A673 (cell line): ENCODE measurements around the gene MBNL2.

ENCODE experiments used
- CTCF ChIP-seq: fragments of 300-800, 200-600 bp; sonication (generic); conservative IDR thresholded peaks from 2 replicates; pipeline ENCODE4 v1.5.1; 2017; ENCODE audit warnings: low read depth, mild to moderate bottlenecking, antibody characterized with exemption, low read length, moderate library complexity, mixed read lengths
- EZH2 ChIP-seq: fragments of 200-600 bp; sonication (generic); IDR thresholded peaks from 2 replicates; pipeline ENCODE4 v1.6.1; 2017; ENCODE audit warnings: borderline replicate concordance, low read depth, mild to moderate bottlenecking, mixed read lengths, antibody characterized with exemption, low read length; ENCODE audit not compliant: poor library complexity, severe bottlenecking

DNA sequence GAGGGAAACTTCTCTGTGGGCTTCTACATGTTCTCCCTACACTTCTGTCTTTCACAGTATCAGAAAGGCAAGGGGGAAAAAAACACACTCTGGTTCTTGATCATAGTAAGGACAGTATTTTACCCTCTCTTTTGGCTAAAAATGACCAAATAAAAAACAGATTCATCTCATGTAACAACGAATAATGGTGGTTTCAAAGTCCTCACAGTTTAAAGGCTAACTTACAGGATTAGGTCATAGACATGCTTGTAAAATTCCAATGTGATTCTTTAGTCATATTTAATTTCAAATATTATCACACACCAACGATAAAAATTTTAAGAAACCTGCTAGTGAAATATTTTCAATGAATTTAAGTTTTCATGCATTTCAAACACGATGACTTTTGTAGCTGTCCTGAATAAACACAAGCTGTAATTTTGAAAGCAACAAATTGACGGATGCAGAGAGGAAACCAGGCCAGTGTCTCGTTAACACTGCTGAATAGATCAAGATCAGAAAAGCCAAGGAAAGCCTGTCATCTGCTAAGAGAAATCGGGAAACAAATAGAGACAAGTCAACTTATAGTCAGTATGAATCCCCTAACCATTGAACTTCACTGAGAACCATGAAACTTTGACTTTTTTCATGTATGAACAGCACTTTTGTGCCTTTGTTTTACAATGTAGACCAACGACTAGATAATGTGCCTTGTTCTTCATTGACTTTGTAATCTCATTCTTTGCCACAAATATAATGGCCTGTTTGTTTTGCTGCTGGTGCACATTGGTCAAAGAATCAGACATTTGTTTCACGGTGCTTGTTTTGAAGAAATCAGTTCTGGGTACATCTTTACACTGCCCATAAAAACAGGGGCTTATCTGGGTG is 22.0 kb downstream of the MBNL2 start:
- no peak for TF ChIP-seq CTCF
- no peak for TF ChIP-seq EZH2
